Activated B cell treated with CpG ODN at 0.5 μM for 24 hours (primary cell): ENCODE data around the gene ABCD1. TPM values are rescaled to one million over a fixed set of nuclear protein-coding genes. Genes with fewer than 3 reads are reported as not detected.

Experiments
- ATAC-seq: fragments of 200-7000 bp; cut with Tn5 transposase; one replicate; pipeline ENCODE4 v1.10.0; 2021; ENCODE audit warnings: low read depth, mild to moderate bottlenecking, moderate library complexity
- CTCF ChIA-PET: fragments of 350-600 bp; sonication (Branson Sonifier 250); formaldehyde crosslinking; loops from one replicate; lab custom pipeline; 2021; ENCODE audit warnings: antibody characterized with exemption; lab: Charles Lee
- POLR2A ChIA-PET: fragments of 350-600 bp; sonication (Branson Sonifier 250); formaldehyde crosslinking; loops from one replicate; lab custom pipeline; 2021; ENCODE audit warnings: antibody characterized with exemption; lab: Charles Lee
- DNase-seq: peaks from one replicate; pipeline ENCODE4 v3.0.0; 2022
- H3K27ac Mint-ChIP-seq: one replicate; pipeline ENCODE4 v1.8.0; 2020; ENCODE audit warnings: mixed read lengths
- H3K27me3 Mint-ChIP-seq: one replicate; pipeline ENCODE4 v1.8.0; 2021; ENCODE audit warnings: mixed read lengths
- H3K36me3 Mint-ChIP-seq: one replicate; pipeline ENCODE4 v1.8.0; 2021; ENCODE audit warnings: low read depth, mixed read lengths
- H3K4me1 Mint-ChIP-seq: one replicate; pipeline ENCODE4 v1.8.0; 2021; ENCODE audit warnings: mixed read lengths
- H3K4me3 Mint-ChIP-seq: one replicate; pipeline ENCODE4 v1.8.0; 2020; ENCODE audit warnings: mild to moderate bottlenecking, mixed read lengths
- H3K9me3 Mint-ChIP-seq: one replicate; pipeline ENCODE4 v1.8.0; 2020; ENCODE audit warnings: mixed read lengths
- CTCF ChIP-seq: fragments of 200-600 bp; IDR thresholded peaks from one replicate; pipeline ENCODE4 v1.8.0; 2022; ENCODE audit warnings: antibody characterized with exemption, mild to moderate bottlenecking
- intact Hi-C: fragments of 100-400 bp; cut with micrococcal nuclease; formaldehyde crosslinking; loops from one replicate; pipeline ENCODE4 v1.15.1; 2024
- total RNA-seq: library from RNA; stranded (reverse); gene quantifications from 2 replicates; pipeline ENCODE4 v1.2.3, GENCODE V29; 2022

The ABCD1 gene
- total RNA-seq, 1 donor from 2014 or later: 2.8 TPM

- Mint-ChIP-seq H3K4me3 (no peak overlapping the region), H3K4me1 (peaks cover 45% of the 10 kb centered on the region), H3K27me3 (no peaks in the 10 kb centered on the region), H3K27ac (no peak overlapping the region), H3K36me3 (peaks cover 25% of the 10 kb centered on the region), H3K9me3 (peaks cover 2% of the 10 kb centered on the region)
- POLR2A ChIA-PET: no interaction called here
- CTCF ChIA-PET: no interaction called here
- no peak for DNase-seq
- ATAC-seq: no peak
- no peak for TF ChIP-seq CTCF
- intact Hi-C loops: no loop called here
Observed at GRCh38 chrX:153731117-153731844, 6.6 kb downstream of the ABCD1 start.

GRCh38 chrX:153731845-153732215, 7.2 kb downstream of the ABCD1 start:
- no peak for DNase-seq
- no peak overlapping the region for H3K4me3 Mint-ChIP-seq
- ATAC-seq: no peak

GRCh38 chrX:153732401-153732800, 7.7 kb downstream of the ABCD1 start:
- ChIA-PET CTCF (no interaction called here), POLR2A (no interaction called here)
- Mint-ChIP-seq H3K4me1 (peaks cover 35% of the 10 kb centered on the region), H3K27ac (no peak overlapping the region), H3K27me3 (no peaks in the 10 kb centered on the region), H3K4me3 (no peak overlapping the region), H3K9me3 (peaks cover 2% of the 10 kb centered on the region), H3K36me3 (peaks cover 30% of the 10 kb centered on the region)
- no peak for ATAC-seq
- no peak for TF ChIP-seq CTCF
- intact Hi-C loops: no loop called here
- no peak for DNase-seq

More at GRCh38 chrX:153731845-153732215, 7.2 kb downstream of the ABCD1 start:
- no peaks in the 10 kb centered on the region for H3K27me3 Mint-ChIP-seq
- peaks cover 41% of the 10 kb centered on the region for H3K4me1 Mint-ChIP-seq
- no peak for TF ChIP-seq CTCF
- H3K9me3 Mint-ChIP-seq: peaks cover 2% of the 10 kb centered on the region
- no peak overlapping the region for H3K27ac Mint-ChIP-seq
- intact Hi-C loops: no loop called here
- ChIA-PET POLR2A (no interaction called here), CTCF (no interaction called here)
- H3K36me3 Mint-ChIP-seq: peaks cover 28% of the 10 kb centered on the region

- Mint-ChIP-seq H3K27ac (no peak overlapping the region), H3K4me3 (no peak overlapping the region), H3K27me3 (no peaks in the 10 kb centered on the region), H3K4me1 (peaks cover 27% of the 10 kb centered on the region), H3K9me3 (peaks cover 2% of the 10 kb centered on the region), H3K36me3 (peaks cover 32% of the 10 kb centered on the region)
- intact Hi-C loops: no loop called here
- no peak for DNase-seq
- no peak for TF ChIP-seq CTCF
- ChIA-PET CTCF (no interaction called here), POLR2A (no interaction called here)
- no peak for ATAC-seq
Observed at GRCh38 chrX:153733651-153734240, 9.1 kb downstream of the ABCD1 start.

- Mint-ChIP-seq H3K27ac (no peak overlapping the region), H3K4me3 (no peak overlapping the region)
Observed at GRCh38 chrX:153734871-153735270, 10.2 kb downstream of the ABCD1 start.

More at GRCh38 chrX:153734871-153735270, 10.2 kb downstream of the ABCD1 start:
- ChIA-PET POLR2A (interaction anchor here (1.1 kb wide), 1 partner anchor 8 kb away, joined by 3 read pairs; no protein-coding TSS in a partner anchor), CTCF (no interaction called here)
- no peak for TF ChIP-seq CTCF
- DNase-seq (no peak), ATAC-seq (no peak)
- H3K4me1 Mint-ChIP-seq: peaks cover 23% of the 10 kb centered on the region
- intact Hi-C loops: loop anchor here (1.0 kb wide), 1 partner anchor 8 kb away; no protein-coding TSS in a partner anchor
- peaks cover 2% of the 10 kb centered on the region for H3K9me3 Mint-ChIP-seq
- H3K36me3 Mint-ChIP-seq: peaks cover 31% of the 10 kb centered on the region
- no peaks in the 10 kb centered on the region for H3K27me3 Mint-ChIP-seq
